Activated B cell treated with CpG ODN at 0.5 μM for 24 hours (primary cell): ENCODE measurements around the gene LMBR1. TPM values are rescaled to one million over a fixed set of nuclear protein-coding genes. Genes with fewer than 3 reads are reported as not detected.
"Not testable (repeated sequence)": the region's sequence is repeated elsewhere in the genome, so short reads cannot be mapped to it uniquely, and the experiment has no call there.

ENCODE experiments used
- ATAC-seq: fragments of 200-7000 bp; cut with Tn5 transposase; one replicate; pipeline ENCODE4 v1.10.0; 2021; ENCODE audit warnings: low read depth, mild to moderate bottlenecking, moderate library complexity
- CTCF ChIA-PET: fragments of 350-600 bp; sonication (Branson Sonifier 250); formaldehyde crosslinking; loops from one replicate; lab custom pipeline; 2021; ENCODE audit warnings: antibody characterized with exemption; lab: Charles Lee
- POLR2A ChIA-PET: fragments of 350-600 bp; sonication (Branson Sonifier 250); formaldehyde crosslinking; loops from one replicate; lab custom pipeline; 2021; ENCODE audit warnings: antibody characterized with exemption; lab: Charles Lee
- DNase-seq: peaks from one replicate; pipeline ENCODE4 v3.0.0; 2022
- H3K27ac Mint-ChIP-seq: one replicate; pipeline ENCODE4 v1.8.0; 2020; ENCODE audit warnings: mixed read lengths
- H3K27me3 Mint-ChIP-seq: one replicate; pipeline ENCODE4 v1.8.0; 2021; ENCODE audit warnings: mixed read lengths
- H3K36me3 Mint-ChIP-seq: one replicate; pipeline ENCODE4 v1.8.0; 2021; ENCODE audit warnings: low read depth, mixed read lengths
- H3K4me1 Mint-ChIP-seq: one replicate; pipeline ENCODE4 v1.8.0; 2021; ENCODE audit warnings: mixed read lengths
- H3K4me3 Mint-ChIP-seq: one replicate; pipeline ENCODE4 v1.8.0; 2020; ENCODE audit warnings: mild to moderate bottlenecking, mixed read lengths
- H3K9me3 Mint-ChIP-seq: one replicate; pipeline ENCODE4 v1.8.0; 2020; ENCODE audit warnings: mixed read lengths
- CTCF ChIP-seq: fragments of 200-600 bp; IDR thresholded peaks from one replicate; pipeline ENCODE4 v1.8.0; 2022; ENCODE audit warnings: antibody characterized with exemption, mild to moderate bottlenecking
- intact Hi-C: fragments of 100-400 bp; cut with micrococcal nuclease; formaldehyde crosslinking; loops from one replicate; pipeline ENCODE4 v1.15.1; 2024
- total RNA-seq: library from RNA; stranded (reverse); gene quantifications from 2 replicates; pipeline ENCODE4 v1.2.3, GENCODE V29; 2022

LMBR1 gene
- total RNA-seq, 1 donor from 2014 or later, result 67.9 TPM

GRCh38 chr7:156811706-156812105 is 81.3 kb downstream of the LMBR1 start:
- Mint-ChIP-seq H3K4me1 (no peaks in the 10 kb centered on the region), H3K27me3 (no peaks in the 10 kb centered on the region), H3K9me3 (no peaks in the 10 kb centered on the region), H3K36me3 (peaks cover 19% of the 10 kb centered on the region), H3K27ac (no peak overlapping the region), H3K4me3 (no peak overlapping the region)
- POLR2A ChIA-PET, result no interaction called here
- no peak for TF ChIP-seq CTCF
- intact Hi-C loops, result no loop called here
- ATAC-seq (no peak), DNase-seq (no peak)
- CTCF ChIA-PET, result no interaction called here

- H3K36me3 Mint-ChIP-seq, result peaks cover 26% of the 10 kb centered on the region
- intact Hi-C loops, H3K9me3 Mint-ChIP-seq: not testable (repeated sequence)
These were observed 89.3 kb downstream of the LMBR1 start for GRCh38 chr7:156803656-156804055.

GRCh38 chr7:156802214-156802613 is 90.8 kb downstream of the LMBR1 start:
- DNase-seq (no peak), ATAC-seq (no peak)
- TF ChIP-seq CTCF, result no peak
- ChIA-PET CTCF (interaction anchor here (1.3 kb wide), 1 partner anchor 10 kb away, joined by 3 read pairs; no protein-coding TSS in a partner anchor), POLR2A (no interaction called here)
- no peaks in the 10 kb centered on the region for H3K4me1 Mint-ChIP-seq
- no peak overlapping the region for H3K27ac Mint-ChIP-seq
- H3K9me3 Mint-ChIP-seq, result peaks cover 1% of the 10 kb centered on the region
- H3K36me3 Mint-ChIP-seq, result peaks cover 28% of the 10 kb centered on the region
- intact Hi-C loops, result no loop called here
- no peak overlapping the region for H3K4me3 Mint-ChIP-seq
- H3K27me3 Mint-ChIP-seq, result no peaks in the 10 kb centered on the region

More at GRCh38 chr7:156803656-156804055, 89.3 kb downstream of the LMBR1 start:
- H3K4me3 Mint-ChIP-seq, H3K27ac Mint-ChIP-seq, POLR2A ChIA-PET, H3K27me3 Mint-ChIP-seq, CTCF ChIA-PET, H3K4me1 Mint-ChIP-seq, ATAC-seq, DNase-seq: not testable (repeated sequence)

GRCh38 chr7:156795415-156795814 is 97.6 kb downstream of the LMBR1 start:
- Mint-ChIP-seq H3K4me1 (peaks cover 2% of the 10 kb centered on the region), H3K27ac (no peak overlapping the region), H3K4me3 (no peak overlapping the region), H3K27me3 (no peaks in the 10 kb centered on the region), H3K9me3 (no peaks in the 10 kb centered on the region), H3K36me3 (peaks cover 30% of the 10 kb centered on the region)
- DNase-seq (no peak), ATAC-seq (no peak)
- TF ChIP-seq CTCF, result no peak
- ChIA-PET POLR2A (no interaction called here), CTCF (no interaction called here)
- intact Hi-C loops, result no loop called here

GRCh38 chr7:156793334-156793733 is 99.6 kb downstream of the LMBR1 start:
- H3K4me3 Mint-ChIP-seq, result no peak overlapping the region
- no peak for ATAC-seq
- H3K36me3 Mint-ChIP-seq, result peaks cover 22% of the 10 kb centered on the region
- H3K9me3 Mint-ChIP-seq, result no peaks in the 10 kb centered on the region
- POLR2A ChIA-PET, result no interaction called here
- H3K27me3 Mint-ChIP-seq, result no peaks in the 10 kb centered on the region
- CTCF ChIA-PET, result no interaction called here
- peaks cover 2% of the 10 kb centered on the region for H3K4me1 Mint-ChIP-seq
- TF ChIP-seq CTCF, result no peak
- intact Hi-C loops, result no loop called here
- no peak for DNase-seq
- H3K27ac Mint-ChIP-seq, result no peak overlapping the region

GRCh38 chr7:156792611-156793010 is 100.4 kb downstream of the LMBR1 start:
- Mint-ChIP-seq H3K4me3 (no peak overlapping the region), H3K36me3 (peaks cover 22% of the 10 kb centered on the region), H3K4me1 (peaks cover 2% of the 10 kb centered on the region), H3K9me3 (no peaks in the 10 kb centered on the region), H3K27ac (no peak overlapping the region), H3K27me3 (no peaks in the 10 kb centered on the region)
- intact Hi-C loops, result no loop called here
- DNase-seq, result no peak
- ChIA-PET POLR2A (interaction anchor here (0.6 kb wide), 1 partner anchor 73 kb away, joined by 3 read pairs; no protein-coding TSS in a partner anchor), CTCF (interaction anchor here (1.3 kb wide), 1 partner anchor 10 kb away, joined by 3 read pairs; no protein-coding TSS in a partner anchor)
- no peak for ATAC-seq
- no peak for TF ChIP-seq CTCF
